HL-60/S4 treated with phorbol 12-myristate 13-acetate at 8.2 ng/mL for 4 days and 3 days (cell line): Measurements from ENCODE around the gene AZIN2.

Experiments
- in situ Hi-C: fragments of 300-500 bp; cut with MboI; formaldehyde crosslinking; loops from 2 replicates; pipeline ENCODE4 v1.15.0; 2022; ENCODE audit warnings: low sequenced_read_pairs

AZIN2 gene

DNA sequence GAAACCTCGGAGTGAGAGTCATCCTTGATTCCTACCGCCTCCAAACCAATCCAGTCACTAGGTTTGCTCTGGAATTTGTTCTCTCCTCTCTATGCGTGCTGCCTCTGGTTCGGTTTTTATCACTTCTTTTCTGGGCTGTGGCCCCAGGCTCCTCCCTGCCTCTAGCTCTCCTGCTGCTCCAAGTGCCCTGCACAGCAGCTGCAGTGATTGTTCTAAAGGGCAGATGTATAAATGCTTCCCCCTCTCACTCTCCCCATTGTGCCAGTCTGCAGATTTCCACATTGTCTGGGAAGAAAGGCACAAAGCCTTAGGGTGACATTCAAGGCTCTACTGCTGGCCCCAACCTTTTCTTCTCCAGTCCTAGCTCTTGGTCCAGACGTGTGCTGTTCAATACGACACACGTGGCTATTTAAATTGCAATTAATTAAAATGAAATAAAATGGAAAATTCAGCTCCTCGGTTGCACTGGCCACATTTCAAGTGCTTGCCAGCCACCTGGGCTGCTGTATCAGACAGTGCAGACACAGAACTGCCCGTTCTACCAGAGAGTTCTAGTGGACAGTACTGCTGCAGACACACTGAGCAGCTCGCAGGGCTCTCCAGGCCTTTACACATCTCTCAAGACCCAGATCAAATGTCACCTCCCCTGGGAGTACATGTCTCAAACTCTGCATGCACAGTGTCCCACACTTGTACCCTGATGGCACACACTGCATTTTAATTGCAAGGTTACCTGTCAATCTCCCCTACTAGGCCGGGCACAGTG lies 88.5 kb downstream of the AZIN2 start:
- in situ Hi-C loops, result no loop called here
